Posterior cingulate gyrus (tissue), 11 donors: ENCODE results near the gene PPP1R9B.
A peak's percentile ranks its signal among the peaks of the same experiment; 100 is the strongest.

ENCODE experiments used
- DNase-seq, 10 donors: peaks; one replicate each; pipeline versions ENCODE4 v3.0.0 to v3.0.0-alpha.2; 2020 to 2021; ENCODE audit warnings: mixed read lengths in 3 of 10
- intact Hi-C: fragments of 100-400 bp; cut with DNase I; formaldehyde crosslinking; loops from one replicate; pipeline ENCODE4 v1.15.1; 2023

The PPP1R9B gene

GRCh38 chr17:50099003-50099402, 51.5 kb downstream of the PPP1R9B start:
- intact Hi-C loops, result no loop called here
- peak in 2 of 10 donors; percentile 60 to 61 for DNase-seq

GRCh38 chr17:50098583-50098982, 51.9 kb downstream of the PPP1R9B start:
- intact Hi-C loops, result no loop called here
- no peak for DNase-seq

GRCh38 chr17:50097926-50098325, 52.6 kb downstream of the PPP1R9B start:
- intact Hi-C loops, result no loop called here

GRCh38 chr17:50097455-50097854, 53.0 kb downstream of the PPP1R9B start:
- DNase-seq, result peak in 1 of 10 donors; percentile 45
- intact Hi-C loops, result no loop called here

More at GRCh38 chr17:50097926-50098325, 52.6 kb downstream of the PPP1R9B start:
- peak in 1 of 10 donors; percentile 25 for DNase-seq

- intact Hi-C loops, result no loop called here
- peak in 2 of 10 donors; percentile 46 to 70 for DNase-seq
These were observed 53.7 kb downstream of the PPP1R9B start for GRCh38 chr17:50096758-50097157.

GRCh38 chr17:50096092-50096491, 54.4 kb downstream of the PPP1R9B start:
- intact Hi-C loops, result no loop called here
- peak in 3 of 10 donors; percentile 65 to 85 (median 73) for DNase-seq

- no peak for DNase-seq
- intact Hi-C loops, result loop anchor here (2.0 kb wide), 2 partner anchors 55 to 65 kb away; partner anchors contain the start of gene PPP1R9B
These were observed 54.8 kb downstream of the PPP1R9B start for GRCh38 chr17:50095626-50096037.

GRCh38 chr17:50094753-50095619, 55.5 kb downstream of the PPP1R9B start, which contains the start of gene PDK2:
TSS of gene PDK2 (plus strand) at chr17:50095351. CDS start at chr17:50095436, 85 bp downstream.
- intact Hi-C loops, result loop anchor here (2.0 kb wide), 2 partner anchors 56 to 66 kb away; partner anchors contain the start of gene PPP1R9B
- DNase-seq, result peak; percentile 93 to 100 (median 96)

GRCh38 chr17:50094243-50094752, 56.2 kb downstream of the PPP1R9B start:
- peak; percentile 84 to 99 (median 96) for DNase-seq
- intact Hi-C loops, result loop anchor here (2.0 kb wide), 2 partner anchors 57 to 67 kb away; partner anchors contain the start of gene PPP1R9B

- intact Hi-C loops, result loop anchor here (2.0 kb wide), 2 partner anchors 57 to 67 kb away; partner anchors contain the start of gene PPP1R9B
- DNase-seq, result peak in 1 of 10 donors; percentile 1
These were observed 56.7 kb downstream of the PPP1R9B start for GRCh38 chr17:50093807-50094206.

GRCh38 chr17:50093246-50093645, 57.2 kb downstream of the PPP1R9B start:
- DNase-seq, result no peak
- intact Hi-C loops, result no loop called here

GRCh38 chr17:50091918-50092285, 58.6 kb downstream of the PPP1R9B start:
- intact Hi-C loops, result no loop called here
- DNase-seq, result no peak

GRCh38 chr17:50090971-50091917, 59.2 kb downstream of the PPP1R9B start:
- intact Hi-C loops, result no loop called here
- DNase-seq, result peak in 2 of 10 donors; percentile 54 to 57

GRCh38 chr17:50090071-50090470, 60.4 kb downstream of the PPP1R9B start:
- intact Hi-C loops, result no loop called here
- DNase-seq, result peak in 2 of 10 donors; percentile 20 to 52

- intact Hi-C loops, result no loop called here
- DNase-seq, result peak in 2 of 10 donors; percentile 67 to 71
These were observed 61.3 kb downstream of the PPP1R9B start for GRCh38 chr17:50088952-50089825.

GRCh38 chr17:50087912-50088405, 62.5 kb downstream of the PPP1R9B start:
- peak in 2 of 10 donors; percentile 51 to 75 for DNase-seq
- intact Hi-C loops, result loop anchor here (1.0 kb wide), 1 partner anchor 61 kb away; no protein-coding TSS in a partner anchor

GRCh38 chr17:50087246-50087911, 63.1 kb downstream of the PPP1R9B start:
- intact Hi-C loops, result loop anchor here (1.0 kb wide), 1 partner anchor 60 kb away; no protein-coding TSS in a partner anchor
- peak in 8 of 10 donors; percentile 49 to 95 (median 65) for DNase-seq
